GM12878 (cell line): Measurements from ENCODE around the gene DAB2. TPM values are rescaled to one million over a fixed set of nuclear protein-coding genes. Genes with fewer than 3 reads are reported as not detected.

Source experiments
- ATAC-seq: fragments of 200-7000 bp; cut with Tn5 transposase; 3 replicates; pipeline ENCODE4 v1.9.1; 2020; ENCODE audit warnings: mild to moderate bottlenecking, moderate library complexity
- BruUV-seq: library from RNA; stranded (reverse); fragments of 400-500 nt; replicated peaks from 2 replicates; lab custom pipeline; 2021; lab: Mats Ljungman, UMichigan
- CTCF ChIA-PET: fragments of 300-600 bp; sonication (Branson Sonifier 250); formaldehyde crosslinking; extraction: SDS; loops from one replicate; lab custom pipeline; 2021; ENCODE audit warnings: inconsistent platforms; lab: Yijun Ruan, JAX
- POLR2A ChIA-PET: fragments of 350-600 bp; formaldehyde crosslinking; extraction: SDS; loops from one replicate; lab custom pipeline; 2021; ENCODE audit warnings: inconsistent platforms; lab: Charles Lee
- RAD21 ChIA-PET: fragments of 300-600 bp; sonication (Branson Sonifier 250); formaldehyde crosslinking; loops from one replicate; lab custom pipeline; 2023; ENCODE audit warnings: antibody characterized with exemption; ENCODE audit not compliant: unreplicated experiment; lab: Charles Lee
- SMC1A ChIA-PET: fragments of 300-600 bp; sonication (Branson Sonifier 250); formaldehyde crosslinking; loops from one replicate; lab custom pipeline; 2023; ENCODE audit not compliant: unreplicated experiment, uncharacterized antibody; lab: Charles Lee
- DNase-seq: peaks from one replicate; pipeline ENCODE4 v3.0.0-alpha.2; 2011; ENCODE audit warnings: low read depth, low spot score
- FAIRE-seq: peaks from 3 replicates; lab custom pipeline; 2011; peaks lifted over from hg19 to GRCh38; lab: Jason Lieb, UNC
- H2AFZ ChIP-seq: 2 replicates; pipeline ENCODE4 v1.6.0; 2011; ENCODE audit warnings: low read depth, low read length, control low read depth; ENCODE audit not compliant: control insufficient read depth
- H3K27ac ChIP-seq: 2 replicates; pipeline ENCODE4 v1.5.1; 2011; ENCODE audit warnings: control low read depth; ENCODE audit not compliant: control insufficient read depth, insufficient read depth
- H3K27me3 ChIP-seq, 2 experiments: replicated peaks in 1 of 2; 2 replicates each; pipeline versions ENCODE4 v1.6.0 to v1.6.1; 2011; ENCODE audit warnings: low read length in 1 of 2; ENCODE audit not compliant: control insufficient read depth in 2 of 2, insufficient read depth in 2 of 2
- H3K36me3 ChIP-seq, 2 experiments: 2 replicates each; pipeline ENCODE4 v1.5.1; 2011; ENCODE audit warnings: low read length in 1 of 2; ENCODE audit not compliant: control insufficient read depth in 2 of 2, insufficient read depth in 2 of 2
- H3K4me1 ChIP-seq: 2 replicates; pipeline ENCODE4 v1.6.1; 2011; ENCODE audit warnings: mild to moderate bottlenecking, low read length, moderate library complexity, mixed read lengths; ENCODE audit not compliant: control insufficient read depth, insufficient read depth
- H3K4me2 ChIP-seq: 2 replicates; pipeline ENCODE4 v1.6.0; 2011; ENCODE audit warnings: control low read depth; ENCODE audit not compliant: control insufficient read depth, insufficient read depth
- H3K4me3 ChIP-seq: fragments of 200-600 bp; sonication (generic); 2 replicates; pipeline ENCODE4 v1.5.1; 2016
- H3K79me2 ChIP-seq: 2 replicates; pipeline ENCODE4 v1.6.0; 2011; ENCODE audit warnings: low read length; ENCODE audit not compliant: control insufficient read depth, insufficient read depth
- H3K9ac ChIP-seq: 2 replicates; pipeline ENCODE4 v1.8.0; 2011; ENCODE audit warnings: low read length, control low read depth, mixed read lengths; ENCODE audit not compliant: control insufficient read depth, insufficient read depth
- H3K9me3 ChIP-seq: replicated peaks from 3 replicates; pipeline ENCODE4 v1.5.1; 2011; ENCODE audit warnings: mild to moderate bottlenecking, low read length; ENCODE audit not compliant: control insufficient read depth, insufficient read depth
- H4K20me1 ChIP-seq: 2 replicates; pipeline ENCODE4 v1.6.0; 2011; ENCODE audit not compliant: control insufficient read depth, insufficient read depth
- BCL11A ChIP-seq: IDR thresholded peaks from 2 replicates; pipeline ENCODE4 v1.6.1; 2011; ENCODE audit warnings: low read depth, low read length
- BHLHE40 ChIP-seq, 2 experiments: fragments of 450-650 bp in 1 of 2; IDR thresholded peaks; 2 replicates each; pipeline ENCODE4 v1.6.1; 2011 to 2017; ENCODE audit warnings: low read depth in 2 of 2, borderline replicate concordance in 1 of 2, improper control_type of control experiment in 1 of 2, low read length in 1 of 2, mild to moderate bottlenecking in 1 of 2
- E2F8 ChIP-seq: fragments of 450-650 bp; IDR thresholded peaks from 2 replicates; pipeline ENCODE4 v1.6.1; 2018; ENCODE audit warnings: mild to moderate bottlenecking, low read depth, moderate library complexity; ENCODE audit not compliant: partially characterized antibody
- FOXM1 ChIP-seq: IDR thresholded peaks from 2 replicates; pipeline ENCODE4 v1.6.1; 2012; ENCODE audit warnings: low read depth, mild to moderate bottlenecking, inconsistent platforms, low read length, moderate library complexity
- HDGF ChIP-seq: fragments of 450-650 bp; IDR thresholded peaks from 2 replicates; pipeline ENCODE4 v1.6.1; 2016; ENCODE audit warnings: antibody characterized with exemption
- IRF4 ChIP-seq: IDR thresholded peaks from 2 replicates; pipeline ENCODE4 v1.6.1; 2011; ENCODE audit warnings: low read depth, low read length
- NRF1 ChIP-seq: conservative IDR thresholded peaks from 2 replicates; pipeline ENCODE4 v1.6.1; 2011; ENCODE audit warnings: mild to moderate bottlenecking, low read depth, low read length, improper control_type of control experiment
- SMAD1 ChIP-seq: fragments of 450-650 bp; IDR thresholded peaks from 2 replicates; pipeline ENCODE4 v1.6.1; 2018; ENCODE audit warnings: mild to moderate bottlenecking, low read depth; ENCODE audit not compliant: partially characterized antibody
- SMC3 ChIP-seq: IDR thresholded peaks from 2 replicates; pipeline ENCODE4 v1.6.1; 2011; ENCODE audit warnings: low read length, improper control_type of control experiment, borderline replicate concordance
- STAT1 ChIP-seq: fragments of 450-650 bp; conservative IDR thresholded peaks from 2 replicates; pipeline ENCODE4 v1.6.1; 2014; ENCODE audit warnings: antibody characterized with exemption, mild to moderate bottlenecking
- WGBS: methylation state at CpG from one replicate; pipeline ENCODE4 v1.1.6; 2016; ENCODE audit warnings: low lambda C conversion rate; ENCODE audit not compliant: insufficient replicate concordance, insufficient coverage; ENCODE audit errors: missing lambda C conversion rate; 5-methylcytosine and 5-hydroxymethylcytosine counted together
- in situ Hi-C: fragments of 300-500 bp; cut with MboI; formaldehyde crosslinking; loops from 9 replicates; pipeline ENCODE4 v1.14.3; 2018; ENCODE audit warnings: mixed read lengths
- intact Hi-C: fragments of 100-400 bp; cut with micrococcal nuclease; formaldehyde crosslinking; loops from one replicate; pipeline ENCODE4 v1.14.2; 2022; ENCODE audit not compliant: unreplicated experiment
- polyA plus RNA-seq, 11 experiments: library from polyadenylated mRNA; depleted of rRNA in 4 of 11; unstranded in 6 of 11; stranded (reverse) in 5 of 11; fragments of >200 nt; fragmentation: Nextera tagmentation in 4 of 11; fragmentation: Illumina TruSeq in 1 of 11; extraction: Ambion mirVana in 4 of 11; extraction: Trizol in 1 of 11; gene quantifications; 1 replicate in 1 of 11; 2 replicates in 10 of 11; pipeline versions ENCODE4 v1.2.1 to v1.2.3, GENCODE V29; 2011 to 2016; ENCODE audit warnings: inconsistent platforms in 2 of 11, missing spikeins in 2 of 11, low read depth in 1 of 11
- total RNA-seq, 4 experiments: library from RNA; depleted of rRNA in 3 of 4; stranded (reverse); fragments of >200 nt in 3 of 4; fragmentation: Illumina TruSeq in 1 of 4; extraction: Trizol in 1 of 4; gene quantifications; 2 replicates each; pipeline versions ENCODE4 v1.2.1 to v1.2.3, GENCODE V29; 2013 to 2021
- TF ChIP-seq, protein P1 (sequence below): fragments of 450-650 bp; IDR thresholded peaks from 2 replicates; pipeline ENCODE4 v1.6.1; 2018; ENCODE audit warnings: borderline replicate concordance, mild to moderate bottlenecking; ENCODE audit not compliant: partially characterized antibody
- TF ChIP-seq, protein P2 (sequence below): fragments of 450-650 bp; conservative IDR thresholded peaks from 2 replicates; pipeline ENCODE4 v1.6.1; 2017; ENCODE audit warnings: mild to moderate bottlenecking, moderate library complexity

Gene DAB2
- total and polyA plus RNA-seq, 10 of the 15 experiments (the other 5 are each of a cell fraction or from before 2014, with no cell fraction given) = 0.05 to 0.23 (median 0.11) TPM; not detected in 7

GRCh38 chr5:39373791-39374190 is 51.0 kb downstream of the DAB2 start:
- SMC1A ChIA-PET = interaction anchor here (0.7 to 2.3 kb wide), 2 partner anchors 46 to 174 kb away, joined by 3 to 6 read pairs; no protein-coding TSS in a partner anchor
- CTCF ChIA-PET = interaction anchor here (3.7 to 4.7 kb wide), 2 partner anchors 156 to 174 kb away, joined by 15 to 97 read pairs; no protein-coding TSS in a partner anchor
- Histone ChIP-seq H3K27ac (no peak overlapping the region), H2AFZ (no peak overlapping the region), H3K4me2 (no peak overlapping the region), H3K36me3 (no peaks in the 10 kb centered on the region), H3K27me3 (no peaks in the 10 kb centered on the region; a peak in 1 of 4 replicates), H3K9me3 (no peaks in the 10 kb centered on the region), H3K79me2 (no peaks in the 10 kb centered on the region), H4K20me1 (no peaks in the 10 kb centered on the region), H3K4me1 (no peaks in the 10 kb centered on the region), H3K4me3 (no peak overlapping the region), H3K9ac (no peak overlapping the region)
- BruUV-seq = no TSS peak
- in situ Hi-C loops (no loop called here), intact Hi-C loops (loop anchor here (10.0 kb wide), 1 partner anchor 159 kb away; the partner anchor contains the start of gene FYB1)
- TF ChIP-seq BCL11A (no peak), IRF4 (no peak), E2F8 (no peak), NRF1 (no peak), SMC3 (no peak), STAT1 (no peak), BHLHE40 (IDR thresholded peaks at IDR 0.05; ENCODE audit: borderline replicate concordance in 1 of 2, low read depth in 2 of 2, low read length in 1 of 2) (no peak), HDGF (no peak), FOXM1 (no peak), SMAD1 (no peak)
- TF ChIP-seq, protein P1, sequence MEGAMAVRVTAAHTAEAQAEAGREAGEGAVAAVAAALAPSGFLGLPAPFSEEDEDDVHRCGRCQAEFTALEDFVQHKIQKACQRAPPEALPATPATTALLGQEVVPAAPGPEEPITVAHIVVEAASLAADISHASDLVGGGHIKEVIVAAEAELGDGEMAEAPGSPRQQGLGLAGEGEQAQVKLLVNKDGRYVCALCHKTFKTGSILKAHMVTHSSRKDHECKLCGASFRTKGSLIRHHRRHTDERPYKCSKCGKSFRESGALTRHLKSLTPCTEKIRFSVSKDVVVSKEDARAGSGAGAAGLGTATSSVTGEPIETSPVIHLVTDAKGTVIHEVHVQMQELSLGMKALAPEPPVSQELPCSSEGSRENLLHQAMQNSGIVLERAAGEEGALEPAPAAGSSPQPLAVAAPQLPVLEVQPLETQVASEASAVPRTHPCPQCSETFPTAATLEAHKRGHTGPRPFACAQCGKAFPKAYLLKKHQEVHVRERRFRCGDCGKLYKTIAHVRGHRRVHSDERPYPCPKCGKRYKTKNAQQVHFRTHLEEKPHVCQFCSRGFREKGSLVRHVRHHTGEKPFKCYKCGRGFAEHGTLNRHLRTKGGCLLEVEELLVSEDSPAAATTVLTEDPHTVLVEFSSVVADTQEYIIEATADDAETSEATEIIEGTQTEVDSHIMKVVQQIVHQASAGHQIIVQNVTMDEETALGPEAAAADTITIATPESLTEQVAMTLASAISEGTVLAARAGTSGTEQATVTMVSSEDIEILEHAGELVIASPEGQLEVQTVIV = no peak
- TF ChIP-seq, protein P2, sequence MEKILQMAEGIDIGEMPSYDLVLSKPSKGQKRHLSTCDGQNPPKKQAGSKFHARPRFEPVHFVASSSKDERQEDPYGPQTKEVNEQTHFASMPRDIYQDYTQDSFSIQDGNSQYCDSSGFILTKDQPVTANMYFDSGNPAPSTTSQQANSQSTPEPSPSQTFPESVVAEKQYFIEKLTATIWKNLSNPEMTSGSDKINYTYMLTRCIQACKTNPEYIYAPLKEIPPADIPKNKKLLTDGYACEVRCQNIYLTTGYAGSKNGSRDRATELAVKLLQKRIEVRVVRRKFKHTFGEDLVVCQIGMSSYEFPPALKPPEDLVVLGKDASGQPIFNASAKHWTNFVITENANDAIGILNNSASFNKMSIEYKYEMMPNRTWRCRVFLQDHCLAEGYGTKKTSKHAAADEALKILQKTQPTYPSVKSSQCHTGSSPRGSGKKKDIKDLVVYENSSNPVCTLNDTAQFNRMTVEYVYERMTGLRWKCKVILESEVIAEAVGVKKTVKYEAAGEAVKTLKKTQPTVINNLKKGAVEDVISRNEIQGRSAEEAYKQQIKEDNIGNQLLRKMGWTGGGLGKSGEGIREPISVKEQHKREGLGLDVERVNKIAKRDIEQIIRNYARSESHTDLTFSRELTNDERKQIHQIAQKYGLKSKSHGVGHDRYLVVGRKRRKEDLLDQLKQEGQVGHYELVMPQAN = no peak
- POLR2A ChIA-PET = no interaction called here
- ATAC-seq (no peak), DNase-seq (no peak), FAIRE-seq (no peak)
- WGBS = 39% methylated on average over 2 of the region's 2 CpGs
- RAD21 ChIA-PET = interaction anchor here (0.7 kb wide), 1 partner anchor 174 kb away, joined by 3 read pairs; no protein-coding TSS in a partner anchor
